Neural cell (in vitro differentiated cells): ENCODE measurements around the gene BTBD9. TPM values are rescaled to one million over a fixed set of nuclear protein-coding genes. Genes with fewer than 3 reads are reported as not detected.
A peak's percentile ranks its signal among the peaks of the same experiment; 100 is the strongest.

Experiments used
- H2AFZ ChIP-seq: fragments of 200-600, 300-800 bp; sonication (generic), shearing (Covaris generic); 2 replicates; pipeline ENCODE4 v1.6.0; 2014; ENCODE audit warnings: low read depth, mild to moderate bottlenecking, antibody characterized with exemption, low read length, moderate library complexity
- H3F3A ChIP-seq: fragments of 200-600 bp; shearing (Covaris generic); 2 replicates; pipeline ENCODE4 v1.6.1; 2016; ENCODE audit warnings: mild to moderate bottlenecking, moderate library complexity, mixed read lengths, antibody characterized with exemption, low read length; ENCODE audit not compliant: insufficient read depth, poor library complexity, severe bottlenecking
- H3K27ac ChIP-seq: fragments of 200-600, 300-800 bp; sonication (generic), shearing (Covaris generic); 2 replicates; pipeline ENCODE4 v1.5.1; 2014; ENCODE audit warnings: mild to moderate bottlenecking, low read length, moderate library complexity
- H3K27me3 ChIP-seq: fragments of 300-800, 200-600 bp; sonication (generic), shearing (Covaris generic); 2 replicates; pipeline ENCODE4 v1.6.0; 2014; ENCODE audit warnings: mild to moderate bottlenecking, low read depth, low read length, moderate library complexity; ENCODE audit not compliant: insufficient read depth
- H3K36me3 ChIP-seq: fragments of 300-800, 200-600 bp; sonication (generic), shearing (Covaris generic); 2 replicates; pipeline ENCODE4 v1.5.1; 2014; ENCODE audit warnings: mild to moderate bottlenecking, antibody characterized with exemption, low read length, moderate library complexity; ENCODE audit not compliant: insufficient read depth
- H3K4me2 ChIP-seq: fragments of 300-800, 200-600 bp; sonication (generic), shearing (Covaris generic); 2 replicates; pipeline ENCODE4 v1.6.0; 2014; ENCODE audit warnings: mild to moderate bottlenecking, low read length
- H3K4me3 ChIP-seq: fragments of 300-800, 200-600 bp; sonication (generic), shearing (Covaris generic); 2 replicates; pipeline ENCODE4 v1.5.1; 2014; ENCODE audit warnings: mild to moderate bottlenecking, low read length, moderate library complexity
- H3K79me2 ChIP-seq: fragments of 200-600 bp; shearing (Covaris generic); replicated peaks from 2 replicates; pipeline ENCODE4 v1.6.0; 2014; ENCODE audit warnings: mild to moderate bottlenecking, low read length, moderate library complexity; ENCODE audit not compliant: insufficient read depth
- H3K9ac ChIP-seq: fragments of 300-800, 200-600 bp; sonication (generic), shearing (Covaris generic); 2 replicates; pipeline ENCODE4 v1.6.1; 2016; ENCODE audit warnings: mild to moderate bottlenecking, low read length, mixed read lengths
- H3K9me2 ChIP-seq: fragments of 200-600 bp; shearing (Covaris generic); 2 replicates; pipeline ENCODE4 v1.6.1; 2016; ENCODE audit warnings: mild to moderate bottlenecking, low read length, mixed read lengths; ENCODE audit not compliant: insufficient read depth
- H3K9me3 ChIP-seq: fragments of 200-600, 300-800 bp; sonication (generic), shearing (Covaris generic); 2 replicates; pipeline ENCODE4 v1.6.1; 2016; ENCODE audit warnings: mild to moderate bottlenecking, mixed run types, low read length, moderate library complexity, mixed read lengths
- H4K20me1 ChIP-seq: fragments of 200-600 bp; shearing (Covaris generic); 2 replicates; pipeline ENCODE4 v1.6.1; 2016; ENCODE audit warnings: mild to moderate bottlenecking, mixed run types; ENCODE audit not compliant: insufficient read depth
- EP300 ChIP-seq: fragments of 450-650 bp; conservative IDR thresholded peaks from 2 replicates; pipeline ENCODE4 v1.6.1; 2014; ENCODE audit warnings: antibody characterized with exemption, mild to moderate bottlenecking, moderate library complexity; ENCODE audit not compliant: poor library complexity, severe bottlenecking
- EZH2 ChIP-seq: fragments of 200-600, 300-800 bp; shearing (Covaris generic), sonication (generic); IDR thresholded peaks from 2 replicates; pipeline ENCODE4 v1.6.1; 2014; ENCODE audit warnings: antibody characterized with exemption, low read length, borderline replicate concordance, mild to moderate bottlenecking; ENCODE audit not compliant: insufficient read depth, poor library complexity, severe bottlenecking
- MXI1 ChIP-seq: fragments of 450-650 bp; conservative IDR thresholded peaks from 2 replicates; pipeline ENCODE4 v1.6.1; 2014; ENCODE audit warnings: antibody characterized with exemption, mild to moderate bottlenecking; ENCODE audit not compliant: poor library complexity, severe bottlenecking
- POLR2AphosphoS5 ChIP-seq: IDR thresholded peaks from 2 replicates; pipeline ENCODE4 v1.6.1; 2012
- RAD21 ChIP-seq: fragments of 450-650 bp; conservative IDR thresholded peaks from 2 replicates; pipeline ENCODE4 v1.6.1; 2014; ENCODE audit warnings: antibody characterized with exemption, mild to moderate bottlenecking, moderate library complexity
- SMC3 ChIP-seq: fragments of 450-650 bp; conservative IDR thresholded peaks from 2 replicates; pipeline ENCODE4 v1.6.1; 2014; ENCODE audit warnings: antibody characterized with exemption, mild to moderate bottlenecking, moderate library complexity; ENCODE audit not compliant: poor library complexity
- TAF1 ChIP-seq: IDR thresholded peaks from 2 replicates; pipeline ENCODE4 v1.6.1; 2012; ENCODE audit warnings: low read depth
- polyA plus RNA-seq: library from polyadenylated mRNA; depleted of rRNA; stranded (reverse); fragments of >200 nt; gene quantifications from 2 replicates; pipeline ENCODE4 v1.2.3, GENCODE V29; 2014
- TF ChIP-seq, protein P1 (sequence below): fragments of 450-650 bp; IDR thresholded peaks from 2 replicates; pipeline ENCODE4 v1.5.1; 2014; ENCODE audit warnings: antibody characterized with exemption, mild to moderate bottlenecking, moderate library complexity; ENCODE audit not compliant: poor library complexity, severe bottlenecking
- TF ChIP-seq, protein P2 (sequence below): IDR thresholded peaks from 2 replicates; pipeline ENCODE4 v1.6.1; 2012; ENCODE audit warnings: borderline replicate concordance

The BTBD9 gene
- polyA plus RNA-seq, 1 donor from 2014 or later = 6.2 TPM

DNA sequence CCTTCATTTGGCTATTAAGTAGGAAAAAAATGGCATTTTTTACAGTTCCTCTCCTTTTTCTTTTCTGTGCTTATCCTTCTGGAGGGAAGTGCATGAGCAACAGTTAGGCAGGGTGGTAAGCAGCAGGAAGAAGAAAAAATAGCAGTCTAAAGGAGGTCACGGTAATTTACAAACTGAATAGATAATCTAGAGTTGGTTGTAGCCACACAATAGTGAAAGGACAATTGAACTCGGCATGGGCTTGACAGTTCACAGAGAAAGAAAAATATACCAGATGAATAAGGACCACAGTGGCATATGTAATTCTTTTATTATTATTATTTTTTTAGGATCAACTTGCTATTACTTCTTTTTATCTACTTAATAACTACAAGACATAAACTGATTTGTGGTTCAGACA lies 358.6 kb downstream of the BTBD9 start:
- H4K20me1 ChIP-seq = no peaks in the 10 kb centered on the region

GRCh38 chr6:38279963-38280588 lies 359.7 kb downstream of the BTBD9 start:
- Histone ChIP-seq H3K36me3 (no peaks in the 10 kb centered on the region), H3K79me2 (no peaks in the 10 kb centered on the region), H3K27ac (peak overlapping the region; percentile 65), H3K27me3 (no peaks in the 10 kb centered on the region), H3K9me2 (no peaks in the 10 kb centered on the region), H3F3A (no peaks in the 10 kb centered on the region), H4K20me1 (no peaks in the 10 kb centered on the region), H2AFZ (no peak overlapping the region), H3K9ac (peak overlapping the region; percentile 32), H3K4me2 (peak overlapping the region; percentile 18), H3K4me3 (peak overlapping the region; percentile 34), H3K9me3 (no peaks in the 10 kb centered on the region)
- TF ChIP-seq, protein P1, sequence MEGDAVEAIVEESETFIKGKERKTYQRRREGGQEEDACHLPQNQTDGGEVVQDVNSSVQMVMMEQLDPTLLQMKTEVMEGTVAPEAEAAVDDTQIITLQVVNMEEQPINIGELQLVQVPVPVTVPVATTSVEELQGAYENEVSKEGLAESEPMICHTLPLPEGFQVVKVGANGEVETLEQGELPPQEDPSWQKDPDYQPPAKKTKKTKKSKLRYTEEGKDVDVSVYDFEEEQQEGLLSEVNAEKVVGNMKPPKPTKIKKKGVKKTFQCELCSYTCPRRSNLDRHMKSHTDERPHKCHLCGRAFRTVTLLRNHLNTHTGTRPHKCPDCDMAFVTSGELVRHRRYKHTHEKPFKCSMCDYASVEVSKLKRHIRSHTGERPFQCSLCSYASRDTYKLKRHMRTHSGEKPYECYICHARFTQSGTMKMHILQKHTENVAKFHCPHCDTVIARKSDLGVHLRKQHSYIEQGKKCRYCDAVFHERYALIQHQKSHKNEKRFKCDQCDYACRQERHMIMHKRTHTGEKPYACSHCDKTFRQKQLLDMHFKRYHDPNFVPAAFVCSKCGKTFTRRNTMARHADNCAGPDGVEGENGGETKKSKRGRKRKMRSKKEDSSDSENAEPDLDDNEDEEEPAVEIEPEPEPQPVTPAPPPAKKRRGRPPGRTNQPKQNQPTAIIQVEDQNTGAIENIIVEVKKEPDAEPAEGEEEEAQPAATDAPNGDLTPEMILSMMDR = no peak
- TF ChIP-seq POLR2AphosphoS5 (no peak), TAF1 (no peak), SMC3 (no peak), EP300 (no peak), EZH2 (no peak), RAD21 (no peak)

More for the DNA sequence above, 358.6 kb downstream of the BTBD9 start:
- Histone ChIP-seq H3K36me3 (no peaks in the 10 kb centered on the region), H3K4me2 (peak overlapping the region; percentile 18), H3K4me3 (peak overlapping the region; percentile 34), H3K27ac (peak overlapping the region; percentile 65), H3K9me2 (no peaks in the 10 kb centered on the region), H3K9ac (peak overlapping the region; percentile 32), H3K79me2 (no peaks in the 10 kb centered on the region), H3K9me3 (no peaks in the 10 kb centered on the region), H3K27me3 (no peaks in the 10 kb centered on the region), H3F3A (no peaks in the 10 kb centered on the region), H2AFZ (no peak overlapping the region)
- TF ChIP-seq, protein P1 = no peak
- TF ChIP-seq EZH2 = no peak
- TF ChIP-seq, protein P2, sequence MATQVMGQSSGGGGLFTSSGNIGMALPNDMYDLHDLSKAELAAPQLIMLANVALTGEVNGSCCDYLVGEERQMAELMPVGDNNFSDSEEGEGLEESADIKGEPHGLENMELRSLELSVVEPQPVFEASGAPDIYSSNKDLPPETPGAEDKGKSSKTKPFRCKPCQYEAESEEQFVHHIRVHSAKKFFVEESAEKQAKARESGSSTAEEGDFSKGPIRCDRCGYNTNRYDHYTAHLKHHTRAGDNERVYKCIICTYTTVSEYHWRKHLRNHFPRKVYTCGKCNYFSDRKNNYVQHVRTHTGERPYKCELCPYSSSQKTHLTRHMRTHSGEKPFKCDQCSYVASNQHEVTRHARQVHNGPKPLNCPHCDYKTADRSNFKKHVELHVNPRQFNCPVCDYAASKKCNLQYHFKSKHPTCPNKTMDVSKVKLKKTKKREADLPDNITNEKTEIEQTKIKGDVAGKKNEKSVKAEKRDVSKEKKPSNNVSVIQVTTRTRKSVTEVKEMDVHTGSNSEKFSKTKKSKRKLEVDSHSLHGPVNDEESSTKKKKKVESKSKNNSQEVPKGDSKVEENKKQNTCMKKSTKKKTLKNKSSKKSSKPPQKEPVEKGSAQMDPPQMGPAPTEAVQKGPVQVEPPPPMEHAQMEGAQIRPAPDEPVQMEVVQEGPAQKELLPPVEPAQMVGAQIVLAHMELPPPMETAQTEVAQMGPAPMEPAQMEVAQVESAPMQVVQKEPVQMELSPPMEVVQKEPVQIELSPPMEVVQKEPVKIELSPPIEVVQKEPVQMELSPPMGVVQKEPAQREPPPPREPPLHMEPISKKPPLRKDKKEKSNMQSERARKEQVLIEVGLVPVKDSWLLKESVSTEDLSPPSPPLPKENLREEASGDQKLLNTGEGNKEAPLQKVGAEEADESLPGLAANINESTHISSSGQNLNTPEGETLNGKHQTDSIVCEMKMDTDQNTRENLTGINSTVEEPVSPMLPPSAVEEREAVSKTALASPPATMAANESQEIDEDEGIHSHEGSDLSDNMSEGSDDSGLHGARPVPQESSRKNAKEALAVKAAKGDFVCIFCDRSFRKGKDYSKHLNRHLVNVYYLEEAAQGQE = no peak
- TF ChIP-seq MXI1 = no peak
- no peak for TF ChIP-seq POLR2AphosphoS5
- TF ChIP-seq SMC3 = no peak
- TF ChIP-seq EP300 = no peak
- TF ChIP-seq TAF1 = no peak
- no peak for TF ChIP-seq RAD21
